ENCODE results near the gene MMP13.

The MMP13 gene

DNA sequence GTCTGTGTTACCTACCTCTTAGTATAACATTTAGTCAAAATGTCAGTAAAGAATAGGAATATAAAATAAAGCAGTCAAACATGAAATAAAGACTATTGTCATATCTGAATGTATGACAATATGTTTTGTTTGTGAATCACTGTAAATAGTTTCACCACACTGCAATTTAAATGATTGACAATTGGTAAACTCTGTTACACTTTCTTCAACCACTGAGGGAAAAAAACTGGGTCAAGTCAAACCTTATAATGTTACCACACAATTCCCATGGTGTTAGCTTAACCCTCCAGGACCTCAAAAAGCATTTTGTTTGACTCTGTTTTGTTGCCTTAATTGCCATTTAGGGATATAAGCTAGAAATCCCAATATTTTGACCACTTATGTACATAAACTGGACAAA lies 10.5 kb upstream of the MMP13 start:
- Histone ChIP-seq H3K36me3 (ENCODE audit: insufficient read depth, low read length) (no peaks in the 10 kb centered on the region), H3K9me3 (ENCODE audit: control insufficient read depth, insufficient read depth, low read length) (no peaks in the 10 kb centered on the region), H3K9ac (ENCODE audit: low read depth, low read length) (no peak overlapping the region), H3K4me1 (ENCODE audit: insufficient read depth, low read length) (0 out of 2 replicates have a peak, but pooled peaks cover 3% of the 10 kb centered on the region)

DNA sequence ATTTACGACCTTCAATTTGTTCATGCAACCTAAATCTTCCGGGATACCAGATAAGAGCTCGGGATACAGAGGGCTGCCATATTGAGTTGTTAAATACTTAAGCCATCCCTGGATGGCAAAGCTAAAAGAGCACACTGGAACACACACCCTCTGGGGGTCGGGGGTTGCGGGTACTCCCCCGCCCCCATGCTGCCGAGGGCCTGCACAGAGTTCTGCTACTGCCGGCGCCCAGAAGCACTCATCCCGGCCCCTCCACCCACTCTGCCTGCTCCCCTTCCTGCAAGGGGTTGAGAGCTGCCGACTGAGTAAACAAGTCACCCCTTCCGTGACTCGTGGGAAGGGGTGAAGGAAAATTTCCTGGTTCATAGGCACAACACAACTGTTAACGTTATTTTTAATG lies 9.3 kb upstream of the MMP13 start:
- no peaks in the 10 kb centered on the region for H3K36me3 ChIP-seq (ENCODE audit: insufficient read depth, low read length)
- H3K9ac ChIP-seq (ENCODE audit: low read depth, low read length) = no peak overlapping the region
- H3K4me1 ChIP-seq (ENCODE audit: insufficient read depth, low read length) = no peaks in the 10 kb centered on the region
- H3K9me3 ChIP-seq (ENCODE audit: control insufficient read depth, insufficient read depth, low read length) = no peaks in the 10 kb centered on the region

DNA sequence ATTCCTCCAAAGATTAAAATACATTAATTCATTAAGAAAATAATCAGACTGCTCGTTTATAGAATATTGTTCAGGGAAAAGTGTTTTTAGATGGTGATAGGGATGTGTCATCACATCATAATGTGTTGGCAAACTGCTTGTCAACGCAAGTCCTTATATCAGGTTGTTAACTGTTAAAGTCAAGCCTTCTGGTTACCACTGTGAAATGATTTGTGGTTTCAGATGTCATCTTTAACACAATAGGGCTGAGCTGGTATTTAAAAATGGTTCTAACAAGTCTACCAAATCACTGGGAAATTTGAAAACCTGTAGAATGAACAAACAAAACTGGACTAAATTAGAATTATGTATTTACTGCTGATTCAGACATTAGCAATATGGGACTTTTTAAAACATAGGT lies 2.4 kb upstream of the MMP13 start:
- Histone ChIP-seq H3K36me3 (ENCODE audit: insufficient read depth, low read length) (no peaks in the 10 kb centered on the region), H3K9ac (ENCODE audit: low read depth, low read length) (no peak overlapping the region), H3K4me1 (ENCODE audit: insufficient read depth, low read length) (no peaks in the 10 kb centered on the region), H3K9me3 (ENCODE audit: control insufficient read depth, insufficient read depth, low read length) (no peaks in the 10 kb centered on the region)

DNA sequence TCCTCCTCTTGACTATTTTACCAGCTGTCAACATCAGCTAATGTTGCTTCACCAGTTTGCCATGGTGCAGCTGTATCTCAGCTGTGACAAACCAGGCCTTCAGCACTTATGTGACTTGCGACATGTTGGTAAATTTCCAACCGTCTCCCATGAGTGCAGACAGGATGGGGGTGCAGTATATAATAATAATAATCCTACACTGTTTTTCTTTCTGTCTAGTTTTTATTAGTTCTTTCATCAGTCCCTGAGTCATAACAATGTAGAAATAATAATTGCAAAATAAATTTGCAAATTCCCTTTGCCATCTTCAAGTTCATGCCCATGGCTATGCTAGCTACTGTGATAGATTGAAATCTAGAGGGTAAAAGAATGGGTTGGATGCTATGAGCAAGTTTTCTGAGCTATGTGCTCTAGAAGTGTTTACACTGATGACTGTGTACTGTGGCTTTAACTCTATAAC lies 4.9 kb downstream of the MMP13 start:
- Histone ChIP-seq H3K4me1 (ENCODE audit: insufficient read depth, low read length) (no peaks in the 10 kb centered on the region), H3K36me3 (ENCODE audit: insufficient read depth, low read length) (no peaks in the 10 kb centered on the region), H3K9me3 (ENCODE audit: control insufficient read depth, insufficient read depth, low read length) (no peaks in the 10 kb centered on the region), H3K9ac (ENCODE audit: low read depth, low read length) (no peak overlapping the region)

DNA sequence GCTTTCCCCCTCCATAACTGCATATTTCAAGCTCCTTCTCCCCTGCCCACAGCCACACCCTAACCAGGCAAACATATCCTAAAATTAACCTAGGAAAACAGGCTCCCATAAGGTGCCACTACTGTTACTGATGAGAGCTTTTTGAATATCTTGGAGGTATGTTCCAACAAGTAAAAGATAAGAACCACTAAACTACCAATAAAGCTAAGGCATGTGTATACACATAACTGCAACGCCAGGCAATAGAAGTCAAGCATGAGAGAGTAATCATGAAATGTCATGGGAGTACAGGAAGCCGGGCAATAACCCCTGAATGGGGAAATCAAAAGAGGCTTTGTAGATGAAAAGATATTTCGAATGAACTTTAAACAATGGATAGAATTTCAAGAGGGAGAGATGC lies 9.3 kb downstream of the MMP13 start:
- no peaks in the 10 kb centered on the region for H3K36me3 ChIP-seq (ENCODE audit: insufficient read depth, low read length)
- H3K4me1 ChIP-seq (ENCODE audit: insufficient read depth, low read length) = no peaks in the 10 kb centered on the region
- H3K9me3 ChIP-seq (ENCODE audit: control insufficient read depth, insufficient read depth, low read length) = no peaks in the 10 kb centered on the region
- H3K9ac ChIP-seq (ENCODE audit: low read depth, low read length) = no peak overlapping the region

DNA sequence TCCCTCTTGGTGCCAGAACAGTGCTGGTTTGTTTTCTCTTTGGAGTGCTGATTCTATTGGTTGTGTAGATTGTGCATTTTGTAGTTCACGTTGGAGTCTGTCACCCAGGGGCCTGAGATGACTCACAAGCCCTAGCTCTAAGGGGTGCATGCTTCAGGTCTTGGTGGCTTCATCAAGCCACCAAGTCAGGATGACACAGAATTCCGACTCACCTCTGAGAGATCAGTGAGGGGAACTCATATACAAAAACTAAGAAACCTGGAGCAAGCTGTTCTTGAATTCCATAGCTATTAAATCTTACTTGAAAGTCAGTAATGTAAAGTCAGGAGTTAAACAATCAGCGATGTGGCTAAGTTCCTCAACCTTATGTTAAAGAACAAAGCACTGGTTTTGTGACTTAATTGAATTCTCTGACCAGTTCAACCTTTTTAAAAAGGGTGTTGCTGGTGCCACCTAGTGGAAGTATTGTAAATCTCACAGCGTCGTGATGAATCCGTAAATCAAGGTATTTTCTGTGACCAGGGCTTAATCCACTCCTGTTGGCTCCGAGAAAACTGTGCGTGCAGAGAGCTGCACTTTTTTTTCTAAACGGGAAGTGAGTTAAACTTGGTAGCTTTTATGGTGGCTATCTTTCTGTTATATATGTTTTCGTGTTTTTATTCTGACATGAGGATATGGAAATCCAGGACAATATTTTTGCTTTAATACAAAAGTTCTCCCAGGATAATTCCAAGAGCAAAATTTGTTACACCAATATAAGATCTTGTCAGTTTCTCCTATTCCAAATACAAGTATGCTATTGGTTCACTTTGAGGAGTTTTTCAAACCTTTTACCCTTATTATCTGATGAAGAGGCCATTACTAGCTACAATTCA lies 14.6 kb downstream of the MMP13 start:
- peak overlapping the region; percentile 2; the same call in 1 of the 2 replicates for H3K9ac ChIP-seq (ENCODE audit: low read depth, low read length)
- no peaks in the 10 kb centered on the region for H3K9me3 ChIP-seq (ENCODE audit: control insufficient read depth, insufficient read depth, low read length)
- H3K4me1 ChIP-seq (ENCODE audit: insufficient read depth, low read length) = no peaks in the 10 kb centered on the region

DNA sequence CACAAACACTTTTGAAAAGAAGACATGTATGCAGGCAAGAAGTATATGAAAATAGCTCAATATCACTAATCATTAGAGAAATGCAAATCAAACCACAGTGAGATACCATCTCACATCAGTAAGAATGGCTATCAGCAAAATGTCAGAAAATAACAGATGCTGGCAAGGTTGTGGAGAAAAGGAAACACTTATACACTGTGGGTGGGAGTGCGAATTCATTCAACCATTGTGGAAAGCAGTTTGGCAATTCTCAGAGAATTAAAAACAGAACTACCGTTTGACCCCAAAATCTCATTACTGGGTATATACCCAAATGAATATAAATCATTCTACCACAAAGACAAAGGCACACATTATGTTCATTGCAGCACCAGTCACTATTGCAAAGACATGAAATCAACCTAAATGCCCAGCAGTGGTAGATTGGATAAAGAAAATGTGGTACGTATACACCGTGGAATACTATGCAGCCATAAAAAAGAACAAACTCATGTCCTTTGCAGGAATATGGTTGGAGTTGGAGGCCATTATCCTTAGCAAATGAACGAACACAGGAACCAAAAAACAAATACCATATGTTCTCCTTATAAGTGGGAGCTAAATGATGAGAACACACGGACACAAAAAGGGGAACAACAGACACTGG lies 18.5 kb downstream of the MMP13 start:
- Histone ChIP-seq H3K9me3 (ENCODE audit: control insufficient read depth, insufficient read depth, low read length) (no peaks in the 10 kb centered on the region), H3K36me3 (ENCODE audit: insufficient read depth, low read length) (no peaks in the 10 kb centered on the region), H3K4me1 (ENCODE audit: insufficient read depth, low read length) (no peaks in the 10 kb centered on the region), H3K9ac (ENCODE audit: low read depth, low read length) (no peak overlapping the region)

More for the DNA sequence above, 14.6 kb downstream of the MMP13 start:
- no peaks in the 10 kb centered on the region for H3K36me3 ChIP-seq (ENCODE audit: insufficient read depth, low read length)

DNA sequence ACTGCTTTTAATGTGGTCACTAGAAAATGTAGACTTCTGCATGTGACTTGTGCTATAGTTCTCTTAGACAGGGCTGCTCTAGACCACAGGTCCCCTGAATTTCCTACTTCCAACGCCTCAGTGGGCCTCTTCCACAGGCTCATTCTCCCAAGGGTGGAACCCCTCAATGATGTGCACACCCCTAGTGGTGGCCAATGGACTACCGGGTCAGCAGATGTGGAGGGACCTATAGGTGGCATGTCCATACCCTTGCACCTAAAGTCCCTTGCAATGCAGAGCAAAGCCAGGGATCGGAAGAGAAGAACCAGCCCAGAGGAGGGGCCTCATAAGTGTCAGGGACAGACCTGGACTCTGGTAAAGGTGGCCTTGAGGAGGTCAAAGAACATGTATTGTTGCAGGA lies 20.0 kb downstream of the MMP13 start:
- Histone ChIP-seq H3K9me3 (ENCODE audit: control insufficient read depth, insufficient read depth, low read length) (no peaks in the 10 kb centered on the region), H3K9ac (ENCODE audit: low read depth, low read length) (no peak overlapping the region), H3K36me3 (ENCODE audit: insufficient read depth, low read length) (no peaks in the 10 kb centered on the region), H3K4me1 (ENCODE audit: insufficient read depth, low read length) (no peaks in the 10 kb centered on the region)

DNA sequence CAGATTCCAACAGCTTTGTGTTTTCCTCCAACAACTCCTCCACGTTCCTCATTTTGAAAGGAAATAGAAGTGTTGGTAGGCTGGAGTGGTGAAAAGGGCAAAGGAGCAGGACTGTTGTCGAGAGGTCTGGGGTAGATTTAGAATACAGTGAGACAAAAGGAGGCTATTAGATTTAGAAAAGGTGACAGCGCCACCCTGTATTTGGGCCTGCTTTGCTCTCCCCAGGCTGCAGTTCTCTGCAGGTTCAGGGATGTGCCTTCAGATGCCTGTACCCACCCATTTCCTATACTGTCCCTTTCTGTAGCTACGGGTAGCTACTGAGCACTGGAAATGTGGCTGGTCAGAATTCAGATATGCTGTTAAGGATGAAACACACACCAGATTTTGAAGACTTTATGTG lies 20.8 kb downstream of the MMP13 start:
- no peak overlapping the region for H3K9ac ChIP-seq (ENCODE audit: low read depth, low read length)
- no peaks in the 10 kb centered on the region for H3K4me1 ChIP-seq (ENCODE audit: insufficient read depth, low read length)
- no peaks in the 10 kb centered on the region for H3K9me3 ChIP-seq (ENCODE audit: control insufficient read depth, insufficient read depth, low read length)
- no peaks in the 10 kb centered on the region for H3K36me3 ChIP-seq (ENCODE audit: insufficient read depth, low read length)

DNA sequence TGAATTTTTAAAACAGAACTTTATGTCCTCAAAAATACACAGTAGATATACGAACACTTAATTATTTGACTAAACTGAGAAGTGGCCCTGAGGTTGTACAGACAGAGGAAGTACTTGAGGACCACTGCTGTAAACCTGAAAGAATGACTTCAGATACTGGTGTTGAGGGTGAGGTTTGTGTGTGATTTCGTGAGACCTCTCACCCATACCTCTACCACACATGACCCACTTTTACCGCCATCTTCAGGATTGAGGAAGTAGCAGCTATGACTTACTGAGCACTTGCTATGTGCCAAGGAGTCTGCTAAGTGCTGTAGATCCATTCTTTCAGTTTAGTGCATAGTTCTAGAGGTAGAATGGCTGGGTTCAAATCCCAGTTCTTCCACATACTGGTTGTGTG lies 21.9 kb downstream of the MMP13 start:
- Histone ChIP-seq H3K9me3 (ENCODE audit: control insufficient read depth, insufficient read depth, low read length) (no peaks in the 10 kb centered on the region), H3K36me3 (ENCODE audit: insufficient read depth, low read length) (no peaks in the 10 kb centered on the region), H3K9ac (ENCODE audit: low read depth, low read length) (no peak overlapping the region), H3K4me1 (ENCODE audit: insufficient read depth, low read length) (no peaks in the 10 kb centered on the region)

DNA sequence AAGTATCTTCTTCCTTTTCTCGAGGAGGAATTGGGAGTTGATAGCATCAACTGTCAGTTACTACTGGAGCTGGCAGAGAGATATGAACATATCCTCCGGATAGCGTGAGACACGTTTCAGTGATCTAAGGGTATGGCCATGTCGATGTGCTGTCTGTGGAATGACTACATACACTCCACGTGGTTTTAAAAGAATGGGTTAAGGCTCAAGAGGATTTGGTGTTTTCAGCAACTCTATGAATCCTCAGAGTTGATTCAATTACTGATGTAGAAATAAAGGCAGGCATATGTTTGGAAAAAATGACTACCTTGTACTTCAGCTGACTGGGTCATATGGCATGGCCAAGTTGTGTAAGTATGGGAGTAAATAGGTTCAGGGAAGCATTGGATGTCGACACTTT lies 22.9 kb downstream of the MMP13 start:
- no peaks in the 10 kb centered on the region for H3K36me3 ChIP-seq (ENCODE audit: insufficient read depth, low read length)
- H3K9ac ChIP-seq (ENCODE audit: low read depth, low read length) = no peak overlapping the region
- no peaks in the 10 kb centered on the region for H3K4me1 ChIP-seq (ENCODE audit: insufficient read depth, low read length)
- no peaks in the 10 kb centered on the region for H3K9me3 ChIP-seq (ENCODE audit: control insufficient read depth, insufficient read depth, low read length)

DNA sequence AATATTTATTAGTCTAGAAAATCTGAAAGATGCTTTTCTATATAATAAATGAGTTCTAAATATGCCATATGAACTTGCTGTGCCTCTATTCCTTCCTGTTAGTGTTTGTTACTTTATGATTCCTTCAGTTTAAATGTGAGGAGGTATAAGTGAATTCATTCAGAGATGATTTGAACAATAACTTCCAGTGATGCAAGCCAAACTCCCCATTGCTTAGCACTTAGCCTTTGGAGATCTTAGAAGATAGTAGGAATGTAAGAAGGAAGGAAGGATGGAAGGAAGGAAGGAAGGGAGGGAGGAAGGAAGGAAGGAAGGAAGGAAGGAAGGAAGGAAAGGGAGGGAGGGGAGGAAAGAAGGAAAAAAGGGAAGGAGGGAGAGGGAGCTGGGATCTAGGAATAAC lies 25.1 kb downstream of the MMP13 start:
- H3K9me3 ChIP-seq (ENCODE audit: control insufficient read depth, insufficient read depth, low read length) = no peaks in the 10 kb centered on the region
- H3K36me3 ChIP-seq (ENCODE audit: insufficient read depth, low read length) = no peaks in the 10 kb centered on the region
- no peaks in the 10 kb centered on the region for H3K4me1 ChIP-seq (ENCODE audit: insufficient read depth, low read length)
- no peak overlapping the region for H3K9ac ChIP-seq (ENCODE audit: low read depth, low read length)

DNA sequence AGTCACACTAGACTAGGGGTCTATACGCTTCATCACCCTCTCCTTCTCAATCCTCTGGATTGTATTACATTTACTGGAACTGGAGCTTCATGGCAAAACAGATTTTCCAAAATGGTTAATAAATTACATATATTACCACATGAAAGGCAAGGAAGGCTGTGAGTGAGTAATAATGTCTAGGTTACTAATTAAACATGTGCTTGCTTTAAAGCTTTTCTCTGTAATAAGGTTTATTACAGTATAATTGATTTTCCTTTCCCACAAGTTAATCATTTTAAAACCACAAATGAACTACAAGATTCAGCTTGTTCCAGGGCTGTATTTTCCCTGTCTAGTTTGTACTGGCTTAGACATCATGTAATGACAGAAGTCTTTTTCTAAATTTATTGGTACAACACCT lies 25.6 kb downstream of the MMP13 start:
- H3K9me3 ChIP-seq (ENCODE audit: control insufficient read depth, insufficient read depth, low read length) = no peaks in the 10 kb centered on the region
- no peaks in the 10 kb centered on the region for H3K4me1 ChIP-seq (ENCODE audit: insufficient read depth, low read length)
- H3K36me3 ChIP-seq (ENCODE audit: insufficient read depth, low read length) = no peaks in the 10 kb centered on the region
- no peak overlapping the region for H3K9ac ChIP-seq (ENCODE audit: low read depth, low read length)

DNA sequence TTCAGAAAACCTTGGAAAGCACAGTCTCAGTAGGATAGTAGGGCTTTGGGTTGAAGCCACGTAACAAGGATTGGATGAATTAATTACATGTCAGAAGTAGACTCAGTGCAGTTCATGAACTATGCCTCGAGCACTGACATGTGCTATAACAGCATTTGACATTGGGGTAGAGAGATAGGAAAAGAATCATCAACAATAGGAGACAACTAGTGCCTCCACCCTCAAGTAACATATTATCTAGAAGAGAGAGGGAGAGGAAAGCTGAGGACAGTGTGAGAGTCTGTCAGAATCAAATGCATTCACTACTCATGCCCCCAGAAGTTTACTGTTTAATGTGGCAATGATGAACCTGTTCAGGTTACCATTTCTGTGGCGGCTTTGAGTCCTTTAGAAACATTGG lies 26.4 kb downstream of the MMP13 start:
- no peak overlapping the region for H3K9ac ChIP-seq (ENCODE audit: low read depth, low read length)
- no peaks in the 10 kb centered on the region for H3K9me3 ChIP-seq (ENCODE audit: control insufficient read depth, insufficient read depth, low read length)
- H3K36me3 ChIP-seq (ENCODE audit: insufficient read depth, low read length) = no peaks in the 10 kb centered on the region
- H3K4me1 ChIP-seq (ENCODE audit: insufficient read depth, low read length) = no peaks in the 10 kb centered on the region; the same call in 1 of the 2 replicates

DNA sequence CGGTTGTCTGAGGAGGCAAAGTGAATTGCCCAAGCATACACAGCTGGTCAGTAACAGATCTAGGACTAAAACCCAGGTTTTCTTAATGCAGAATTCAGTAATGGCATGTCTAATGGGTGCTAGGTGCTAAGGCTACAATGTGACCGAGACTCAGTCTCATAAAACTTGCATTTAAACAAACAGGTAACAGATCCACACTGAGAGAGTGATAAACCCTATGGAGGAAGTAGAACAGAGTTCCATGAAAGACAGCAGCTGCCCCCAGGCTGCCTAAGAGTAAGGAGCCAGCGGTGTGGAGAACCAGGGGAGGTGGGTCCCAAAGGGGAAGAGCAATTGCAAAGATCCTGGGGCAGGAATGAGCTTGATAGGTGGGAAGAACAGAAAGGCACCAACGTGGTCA lies 27.3 kb downstream of the MMP13 start:
- Histone ChIP-seq H3K4me1 (ENCODE audit: insufficient read depth, low read length) (no peaks in the 10 kb centered on the region; the same call in 1 of the 2 replicates), H3K36me3 (ENCODE audit: insufficient read depth, low read length) (no peaks in the 10 kb centered on the region), H3K9me3 (ENCODE audit: control insufficient read depth, insufficient read depth, low read length) (no peaks in the 10 kb centered on the region), H3K9ac (ENCODE audit: low read depth, low read length) (no peak overlapping the region)

All from ES-I3 (cell line).